ENCODE measurements around the gene ACP1.
"Not testable (repeated sequence)": the region's sequence is repeated elsewhere in the genome, so short reads cannot be mapped to it uniquely, and the experiment has no call there.

The ACP1 gene

GRCh38 chr2:313991-314390, 49.2 kb downstream of the ACP1 start:
- no peak for DNase-seq (ENCODE audit: low read depth)

- no peak for DNase-seq (ENCODE audit: low read depth)
Observed at GRCh38 chr2:314561-315336, 50.0 kb downstream of the ACP1 start.

- not testable (repeated sequence) for DNase-seq (ENCODE audit: low read depth)
Observed at GRCh38 chr2:315925-316324, 51.2 kb downstream of the ACP1 start.

GRCh38 chr2:316381-316780, 51.6 kb downstream of the ACP1 start:
- DNase-seq (ENCODE audit: low read depth): no peak

GRCh38 chr2:317501-318424, 53.0 kb downstream of the ACP1 start:
- DNase-seq (ENCODE audit: low read depth): no peak

GRCh38 chr2:319059-319600, 54.4 kb downstream of the ACP1 start:
- no peak for DNase-seq (ENCODE audit: low read depth)

- DNase-seq (ENCODE audit: low read depth): no peak
Observed at GRCh38 chr2:320561-320960, 55.8 kb downstream of the ACP1 start.

GRCh38 chr2:322326-322725, 57.6 kb downstream of the ACP1 start:
- DNase-seq (ENCODE audit: low read depth): no peak

GRCh38 chr2:323035-323434, 58.3 kb downstream of the ACP1 start:
- no peak for DNase-seq (ENCODE audit: low read depth)
